ENCODE measurements around the gene CYP4V2.

GRCh38 chr4:186236126-186236525 lies 44.8 kb downstream of the CYP4V2 start:
- no peak for TF ChIP-seq EZH2phosphoT487 (IDR thresholded peaks at IDR 0.05; ENCODE audit: insufficient read depth, low read depth)
- TF ChIP-seq EZH2 (IDR thresholded peaks at IDR 0.05; ENCODE audit: insufficient read depth, poor library complexity, severe bottlenecking): no peak

All from GM23248 (cell line).